Upper lobe of right lung (tissue), 1 donor: ENCODE measurements around the gene OVOL2. TPM values are rescaled to one million over a fixed set of nuclear protein-coding genes. Genes with fewer than 3 reads are reported as not detected.

Experiments used
- ATAC-seq: fragments of 200-7000 bp; cut with Tn5 transposase; one replicate; pipeline ENCODE4 v1.9.1; 2020; ENCODE audit warnings: mild to moderate bottlenecking, moderate library complexity
- DNase-seq: peaks from one replicate; pipeline ENCODE4 v3.0.0-alpha.2; 2020
- H3K27ac ChIP-seq: fragments of 200-600 bp; one replicate; pipeline ENCODE4 v1.8.0; 2022
- H3K27me3 ChIP-seq: fragments of 200-600 bp; one replicate; pipeline ENCODE4 v1.8.0; 2022; ENCODE audit warnings: mild to moderate bottlenecking
- H3K36me3 ChIP-seq: fragments of 200-600 bp; one replicate; pipeline ENCODE4 v1.8.0; 2022
- H3K4me1 ChIP-seq: fragments of 200-600 bp; one replicate; pipeline ENCODE4 v1.8.0; 2022
- H3K4me3 ChIP-seq: fragments of 200-600 bp; one replicate; pipeline ENCODE4 v1.8.0; 2022; ENCODE audit warnings: mild to moderate bottlenecking
- H3K9me3 ChIP-seq: fragments of 200-600 bp; one replicate; pipeline ENCODE4 v1.8.0; 2022
- intact Hi-C: fragments of 100-400 bp; cut with DNase I; formaldehyde crosslinking; loops from one replicate; pipeline ENCODE4 v1.11.0; 2022
- total RNA-seq: library from RNA; stranded (reverse); fragmentation: NEBNext Ultra II Directional; extraction: Animal tissue kit (Norgen Biotek cat#: 25700); gene quantifications from one replicate; pipeline ENCODE4 v1.2.1, GENCODE V29; 2021
- TF ChIP-seq, protein P1 (sequence below): fragments of 200-600 bp; IDR thresholded peaks from one replicate; pipeline ENCODE4 v1.8.0; 2022; ENCODE audit warnings: antibody characterized with exemption
- donor health status: DM: no; HTN: yes; CAD: no; lungs with severe emphysema.

OVOL2 gene
- total RNA-seq, 1 donor from 2014 or later = 6.7 TPM

- no peaks in the 10 kb centered on the region for H3K36me3 ChIP-seq
- H3K9me3 ChIP-seq = no peaks in the 10 kb centered on the region
- peaks cover 59% of the 10 kb centered on the region for H3K27me3 ChIP-seq
- TF ChIP-seq, protein P1, sequence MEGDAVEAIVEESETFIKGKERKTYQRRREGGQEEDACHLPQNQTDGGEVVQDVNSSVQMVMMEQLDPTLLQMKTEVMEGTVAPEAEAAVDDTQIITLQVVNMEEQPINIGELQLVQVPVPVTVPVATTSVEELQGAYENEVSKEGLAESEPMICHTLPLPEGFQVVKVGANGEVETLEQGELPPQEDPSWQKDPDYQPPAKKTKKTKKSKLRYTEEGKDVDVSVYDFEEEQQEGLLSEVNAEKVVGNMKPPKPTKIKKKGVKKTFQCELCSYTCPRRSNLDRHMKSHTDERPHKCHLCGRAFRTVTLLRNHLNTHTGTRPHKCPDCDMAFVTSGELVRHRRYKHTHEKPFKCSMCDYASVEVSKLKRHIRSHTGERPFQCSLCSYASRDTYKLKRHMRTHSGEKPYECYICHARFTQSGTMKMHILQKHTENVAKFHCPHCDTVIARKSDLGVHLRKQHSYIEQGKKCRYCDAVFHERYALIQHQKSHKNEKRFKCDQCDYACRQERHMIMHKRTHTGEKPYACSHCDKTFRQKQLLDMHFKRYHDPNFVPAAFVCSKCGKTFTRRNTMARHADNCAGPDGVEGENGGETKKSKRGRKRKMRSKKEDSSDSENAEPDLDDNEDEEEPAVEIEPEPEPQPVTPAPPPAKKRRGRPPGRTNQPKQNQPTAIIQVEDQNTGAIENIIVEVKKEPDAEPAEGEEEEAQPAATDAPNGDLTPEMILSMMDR = no peak
- ATAC-seq (no peak), DNase-seq (no peak)
- peaks cover 19% of the 10 kb centered on the region for H3K4me1 ChIP-seq
- no peak overlapping the region for H3K27ac ChIP-seq
- H3K4me3 ChIP-seq = no peak overlapping the region
- intact Hi-C loops = no loop called here
Measured at GRCh38 chr20:18059603-18060002, 1.9 kb upstream of the OVOL2 start.

- no peaks in the 10 kb centered on the region for H3K36me3 ChIP-seq
- intact Hi-C loops = no loop called here
- peaks cover 19% of the 10 kb centered on the region for H3K4me1 ChIP-seq
- no peaks in the 10 kb centered on the region for H3K9me3 ChIP-seq
- no peak overlapping the region for H3K27ac ChIP-seq
- H3K27me3 ChIP-seq = peaks cover 67% of the 10 kb centered on the region
- ATAC-seq = peak; percentile 64
- TF ChIP-seq, protein P1 = no peak
- peak; percentile 74 for DNase-seq
- H3K4me3 ChIP-seq = peak overlapping the region; percentile 54
Measured at GRCh38 chr20:18058661-18059467, 1.1 kb upstream of the OVOL2 start.

GRCh38 chr20:18057994-18058349, 256 bp upstream of the OVOL2 start:
- TF ChIP-seq, protein P1 = no peak
- peak; percentile 11 for ATAC-seq
- Histone ChIP-seq H3K27me3 (peaks cover 65% of the 10 kb centered on the region), H3K4me3 (peak overlapping the region; percentile 54), H3K4me1 (peaks cover 19% of the 10 kb centered on the region), H3K9me3 (no peaks in the 10 kb centered on the region), H3K36me3 (no peaks in the 10 kb centered on the region), H3K27ac (peak overlapping the region; percentile 36)
- intact Hi-C loops = no loop called here
- DNase-seq = no peak

DNA sequence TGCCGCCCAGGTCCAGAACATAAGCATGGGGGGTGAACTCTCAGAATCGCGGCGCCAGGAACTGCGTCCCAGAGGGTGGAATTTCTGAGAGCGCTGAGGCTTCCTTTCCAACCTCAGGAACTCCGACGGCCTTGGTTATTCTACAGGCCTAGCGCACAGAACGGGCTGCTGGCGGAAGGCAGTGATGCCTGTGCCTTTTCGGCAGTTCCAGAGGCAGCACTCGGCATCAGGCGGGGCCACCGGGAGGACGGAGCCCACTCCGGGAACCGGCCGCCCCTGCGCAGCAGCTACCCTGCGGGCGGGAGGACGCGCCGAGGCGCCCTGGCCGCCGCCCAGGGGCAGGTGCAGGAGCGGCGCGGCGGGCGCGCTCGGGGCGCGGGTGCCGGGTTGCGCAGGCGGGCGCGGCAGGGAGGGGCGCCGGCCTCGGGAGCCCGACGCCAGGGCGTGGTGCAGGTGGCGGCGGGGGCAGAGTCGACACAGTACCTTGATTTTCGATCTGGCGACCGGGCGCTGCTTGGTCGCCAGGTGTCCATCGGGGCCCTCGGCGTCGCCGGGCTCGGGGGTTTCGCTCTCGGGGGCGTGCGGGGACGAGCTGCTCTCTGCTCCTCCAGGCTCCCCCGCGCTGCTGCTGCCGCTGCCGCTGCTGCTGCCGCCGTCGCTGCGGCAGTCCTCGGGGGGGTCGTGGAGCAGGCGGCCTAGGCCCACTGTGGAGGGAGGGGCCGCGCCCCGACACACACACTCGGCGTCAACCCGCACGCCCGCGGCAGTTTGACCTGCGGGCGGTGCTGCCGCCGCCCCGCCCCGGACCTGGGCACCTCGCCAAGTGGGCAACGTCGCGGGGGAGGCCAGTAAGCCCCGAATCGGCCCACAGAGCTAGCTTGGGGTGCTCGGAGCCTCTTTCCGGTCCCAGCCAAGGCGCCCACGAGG, 1.3 kb downstream of the OVOL2 start:
- DNase-seq (peak; percentile 76), ATAC-seq (peak; percentile 72)
- Histone ChIP-seq H3K27ac (peak overlapping the region; percentile 36), H3K4me3 (peak overlapping the region; percentile 54), H3K9me3 (no peaks in the 10 kb centered on the region), H3K4me1 (peaks cover 19% of the 10 kb centered on the region), H3K36me3 (no peaks in the 10 kb centered on the region), H3K27me3 (peaks cover 65% of the 10 kb centered on the region)
- TF ChIP-seq, protein P1 = no peak
- intact Hi-C loops = no loop called here

DNA sequence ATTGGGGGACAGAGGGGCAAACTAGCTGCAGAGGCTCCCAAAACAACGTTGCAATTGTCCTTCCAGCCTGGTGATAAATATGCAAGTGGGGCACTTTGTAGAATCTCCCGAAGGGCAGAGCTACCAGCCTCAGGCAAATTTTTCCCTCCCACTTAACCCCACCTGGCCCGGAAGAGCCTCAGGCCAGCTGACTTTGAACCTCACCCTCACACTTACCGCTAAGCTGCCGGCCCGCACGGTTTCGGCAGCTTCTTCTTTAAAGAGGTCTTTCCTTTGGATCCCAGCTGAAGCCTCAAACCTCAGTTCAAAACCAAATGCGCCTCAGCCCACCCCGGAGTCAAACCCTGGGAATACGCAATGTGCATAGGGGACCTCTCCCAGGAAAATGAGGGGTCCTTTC, 2.5 kb downstream of the OVOL2 start:
- H3K36me3 ChIP-seq = no peaks in the 10 kb centered on the region
- H3K9me3 ChIP-seq = no peaks in the 10 kb centered on the region
- intact Hi-C loops = no loop called here
- H3K27ac ChIP-seq = no peak overlapping the region
- peaks cover 19% of the 10 kb centered on the region for H3K4me1 ChIP-seq
- DNase-seq = no peak
- H3K27me3 ChIP-seq = peaks cover 61% of the 10 kb centered on the region
- no peak for ATAC-seq
- peak overlapping the region; percentile 26 for H3K4me3 ChIP-seq
- TF ChIP-seq, protein P1 = no peak
